NCI-H2029 (cell line): ENCODE results near the gene NPM1.
A peak's percentile ranks its signal among the peaks of the same experiment; 100 is the strongest.
"Not testable (repeated sequence)": the region's sequence is repeated elsewhere in the genome, so short reads cannot be mapped to it uniquely, and the experiment has no call there.

ENCODE experiments used
- DNase-seq: peaks from one replicate; lab custom pipeline; 2025; lab: John Stamatoyannopoulos, UW

Gene NPM1

GRCh38 chr5:171387345-171387969 is at the start of gene NPM1:
NPM1 (plus strand) TSS chr5:171387849; CDS start chr5:171387949, 100 bp downstream.
- peak; percentile 98 for DNase-seq

- DNase-seq, result no peak
Measured at GRCh38 chr5:171340042-171340441, 47.6 kb upstream of the NPM1 start.

GRCh38 chr5:171340491-171340890 is 47.2 kb upstream of the NPM1 start:
- no peak for DNase-seq

- peak; percentile 34 for DNase-seq
Measured at GRCh38 chr5:171342362-171343111, 45.1 kb upstream of the NPM1 start.

- DNase-seq, result no peak
Measured at GRCh38 chr5:171344936-171345608, 42.6 kb upstream of the NPM1 start.

- no peak for DNase-seq
Measured at GRCh38 chr5:171351536-171352073, 36.0 kb upstream of the NPM1 start.

GRCh38 chr5:171355302-171355724 is 32.3 kb upstream of the NPM1 start:
- DNase-seq, result no peak

- DNase-seq, result no peak
Measured at GRCh38 chr5:171357843-171358242, 29.8 kb upstream of the NPM1 start.

- DNase-seq, result not testable (repeated sequence)
Measured at GRCh38 chr5:171361151-171361550, 26.5 kb upstream of the NPM1 start.

GRCh38 chr5:171363249-171363648 is 24.4 kb upstream of the NPM1 start:
- not testable (repeated sequence) for DNase-seq

GRCh38 chr5:171363846-171364245 is 23.8 kb upstream of the NPM1 start:
- DNase-seq, result no peak

- no peak for DNase-seq
Measured at GRCh38 chr5:171365351-171365750, 22.3 kb upstream of the NPM1 start.

GRCh38 chr5:171366645-171367044 is 21.0 kb upstream of the NPM1 start:
- no peak for DNase-seq

- DNase-seq, result no peak
Measured at GRCh38 chr5:171367424-171368370, 20.0 kb upstream of the NPM1 start.

- no peak for DNase-seq
Measured at GRCh38 chr5:171369056-171369455, 18.6 kb upstream of the NPM1 start.

- DNase-seq, result no peak
Measured at GRCh38 chr5:171369898-171370297, 17.8 kb upstream of the NPM1 start.

- DNase-seq, result not testable (repeated sequence)
Measured at GRCh38 chr5:171370881-171371280, 16.8 kb upstream of the NPM1 start.

GRCh38 chr5:171371326-171371725 is 16.3 kb upstream of the NPM1 start:
- DNase-seq, result no peak

- DNase-seq, result no peak
Measured at GRCh38 chr5:171379961-171380360, 7.7 kb upstream of the NPM1 start.

- not testable (repeated sequence) for DNase-seq
Measured at GRCh38 chr5:171384416-171384815, 3.2 kb upstream of the NPM1 start.

GRCh38 chr5:171384999-171385398 is 2.6 kb upstream of the NPM1 start:
- DNase-seq, result not testable (repeated sequence)
